ENCODE data around the gene FNDC1.

Gene FNDC1

GRCh38 chr6:159157431-159157830 lies 11.8 kb upstream of the FNDC1 start:
- no peak for DNase-seq (ENCODE audit: low read depth in 1 of 2, low spot score in 1 of 2)

DNA sequence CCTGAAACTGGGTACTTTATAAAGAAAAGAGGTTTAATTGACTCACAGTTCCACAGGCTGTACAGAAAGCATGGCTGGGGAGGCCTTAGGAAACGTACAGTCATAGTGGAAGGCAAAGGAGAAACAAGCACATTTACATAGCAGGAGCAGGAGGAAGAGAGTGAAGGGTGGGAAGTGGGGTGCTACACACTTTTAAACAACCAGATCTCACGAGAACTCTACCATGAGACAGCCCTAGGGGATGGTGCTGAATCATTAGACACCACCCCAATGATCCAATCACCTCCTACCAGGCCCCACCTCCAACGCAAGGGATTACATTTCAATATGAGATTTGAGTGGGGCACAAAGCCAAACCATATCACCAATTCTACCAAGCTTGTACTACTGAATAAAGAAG lies 7.4 kb upstream of the FNDC1 start:
- DNase-seq (ENCODE audit: low read depth in 1 of 2, low spot score in 1 of 2), result no peak

- no peak for DNase-seq (ENCODE audit: low read depth in 1 of 2, low spot score in 1 of 2)
Measured at GRCh38 chr6:159163901-159164370, 5.3 kb upstream of the FNDC1 start.

- no peak for DNase-seq (ENCODE audit: low read depth in 1 of 2, low spot score in 1 of 2)
Measured at GRCh38 chr6:159168536-159169192, 536 bp upstream of the FNDC1 start.

- no peak for DNase-seq (ENCODE audit: low read depth in 1 of 2, low spot score in 1 of 2)
Measured at GRCh38 chr6:159169557-159170332, 545 bp downstream of the FNDC1 start.

DNA sequence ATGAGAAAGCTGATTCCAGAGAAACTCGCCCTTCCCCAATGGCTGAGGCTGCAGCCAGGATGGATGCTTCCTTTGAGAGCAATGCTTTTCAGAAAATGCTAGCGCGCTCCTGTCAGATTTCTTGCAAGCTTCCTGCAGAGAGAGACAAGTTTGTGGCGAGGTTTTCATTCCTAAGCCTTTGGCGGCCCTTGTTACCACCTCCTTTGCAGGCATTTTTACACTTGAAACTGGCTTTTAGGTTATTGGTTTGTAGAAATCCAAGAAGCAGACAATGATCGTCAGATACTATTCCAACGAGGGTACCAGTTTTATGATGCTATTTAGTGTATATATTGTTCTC lies 1.1 kb downstream of the FNDC1 start:
- no peak for DNase-seq (ENCODE audit: low read depth in 1 of 2, low spot score in 1 of 2)

- DNase-seq (ENCODE audit: low read depth in 1 of 2, low spot score in 1 of 2), result no peak
Measured at GRCh38 chr6:159170999-159171712, 2.0 kb downstream of the FNDC1 start.

- DNase-seq (ENCODE audit: low read depth in 1 of 2, low spot score in 1 of 2), result no peak
Measured at GRCh38 chr6:159172091-159172491, 2.9 kb downstream of the FNDC1 start.

GRCh38 chr6:159174263-159174969 lies 5.2 kb downstream of the FNDC1 start:
- DNase-seq (ENCODE audit: low read depth in 1 of 2, low spot score in 1 of 2), result peak; percentile 30 to 41

DNA sequence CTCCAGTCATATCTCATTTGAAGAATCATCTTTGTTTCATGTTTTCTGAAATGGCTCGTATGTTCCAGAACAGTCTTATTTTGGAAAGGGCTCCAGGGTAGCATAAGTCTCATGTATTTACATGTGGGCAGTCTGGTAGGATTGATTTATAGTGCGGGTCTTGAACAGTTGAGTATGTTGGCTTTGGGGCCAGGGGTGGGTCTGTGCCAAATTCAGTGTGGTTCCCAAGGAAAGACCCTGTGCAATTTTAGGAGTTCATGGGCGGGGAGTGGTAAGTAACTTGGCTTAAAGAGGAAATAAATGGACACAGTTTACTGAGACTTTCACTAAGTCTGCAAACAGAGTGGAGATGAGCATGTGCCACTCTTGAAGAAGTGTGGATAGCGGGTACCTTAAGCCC lies 7.7 kb downstream of the FNDC1 start:
- DNase-seq (ENCODE audit: low read depth in 1 of 2, low spot score in 1 of 2), result no peak

DNA sequence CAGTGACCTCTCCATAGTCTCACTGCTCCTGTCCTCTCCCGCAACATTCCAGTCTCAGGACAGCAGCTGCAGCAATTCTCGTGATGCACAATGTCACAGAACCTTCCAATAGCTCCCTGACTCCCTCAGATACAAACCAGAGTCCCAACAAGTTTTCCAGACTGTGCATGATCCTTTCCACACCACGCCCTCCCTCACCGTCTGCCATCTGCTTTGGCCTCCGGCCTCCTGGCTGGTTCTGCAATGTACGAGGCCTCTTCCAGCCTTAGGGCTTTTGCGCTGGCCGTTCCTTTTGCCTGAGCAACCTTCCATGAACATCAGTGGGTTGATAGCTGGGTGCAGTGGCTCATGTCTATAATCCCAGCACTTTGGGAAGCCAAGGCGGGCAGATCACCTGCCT lies 9.6 kb downstream of the FNDC1 start:
- DNase-seq (ENCODE audit: low read depth in 1 of 2, low spot score in 1 of 2), result no peak

GRCh38 chr6:159180001-159180400 lies 10.8 kb downstream of the FNDC1 start:
- no peak for DNase-seq (ENCODE audit: low read depth in 1 of 2, low spot score in 1 of 2)

DNA sequence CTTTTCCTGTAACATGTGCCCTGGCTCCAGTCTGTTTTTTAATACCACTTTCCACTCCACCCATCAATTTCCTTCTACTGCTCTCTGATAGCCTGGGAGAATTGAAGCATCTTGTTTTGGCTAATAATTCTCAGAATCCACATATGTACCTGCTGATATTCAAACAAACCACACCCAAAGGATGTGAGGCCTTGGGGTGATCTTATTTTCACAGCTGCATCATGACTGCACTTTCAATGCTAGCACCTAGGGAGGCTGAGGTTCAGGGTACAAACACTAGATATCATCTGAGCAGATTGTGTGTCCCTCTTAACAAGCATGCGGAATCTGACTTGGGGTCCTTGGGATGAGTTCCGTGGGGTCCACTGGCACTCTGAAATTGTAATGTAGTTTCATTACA lies 12.7 kb downstream of the FNDC1 start:
- no peak for DNase-seq (ENCODE audit: low read depth in 1 of 2, low spot score in 1 of 2)

DNA sequence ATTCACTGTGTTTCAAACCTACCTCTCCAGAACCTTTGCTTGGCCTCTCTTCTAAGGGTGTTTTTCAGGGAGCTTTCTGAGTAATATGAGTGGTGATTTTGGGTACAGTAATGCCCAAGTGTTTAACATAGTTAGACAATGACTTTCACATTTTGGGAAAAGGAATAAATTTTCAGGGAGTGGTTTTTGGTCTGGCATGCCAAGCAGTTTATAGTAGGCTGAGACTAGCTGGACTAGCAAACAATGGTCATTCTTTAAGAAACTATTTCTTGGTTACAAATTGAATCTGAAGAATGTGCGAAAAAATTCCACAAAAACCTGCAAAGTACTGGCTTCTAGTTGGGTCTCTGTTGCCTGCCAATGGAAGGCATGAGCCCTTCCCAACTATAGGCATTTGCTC lies 15.4 kb downstream of the FNDC1 start:
- no peak for DNase-seq (ENCODE audit: low read depth in 1 of 2, low spot score in 1 of 2)

DNA sequence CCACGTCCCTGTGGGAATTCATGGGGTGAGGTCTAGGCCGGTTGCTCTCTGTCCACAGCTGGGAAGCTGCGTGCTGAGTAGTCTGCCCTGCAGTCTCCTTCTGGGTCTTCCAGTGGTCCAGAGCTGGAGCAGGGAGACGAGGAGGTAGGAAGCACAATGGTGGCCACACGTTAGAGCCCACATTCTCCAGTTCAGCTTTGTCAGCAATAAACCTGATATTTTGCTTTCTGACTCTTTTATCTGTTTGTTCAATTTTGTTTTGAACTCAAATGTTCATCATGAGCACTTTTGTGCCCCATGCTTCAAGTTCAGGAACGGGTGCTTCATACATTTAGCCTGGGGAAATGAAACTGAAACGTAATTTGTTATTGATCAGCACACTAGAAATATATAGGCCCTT lies 21.3 kb downstream of the FNDC1 start:
- no peak for DNase-seq (ENCODE audit: low read depth in 1 of 2, low spot score in 1 of 2)

GRCh38 chr6:159193923-159194322 lies 24.7 kb downstream of the FNDC1 start:
- no peak for DNase-seq (ENCODE audit: low read depth in 1 of 2, low spot score in 1 of 2)

- DNase-seq (ENCODE audit: low read depth in 1 of 2, low spot score in 1 of 2), result no peak
Measured at GRCh38 chr6:159194421-159194820, 25.2 kb downstream of the FNDC1 start.

DNA sequence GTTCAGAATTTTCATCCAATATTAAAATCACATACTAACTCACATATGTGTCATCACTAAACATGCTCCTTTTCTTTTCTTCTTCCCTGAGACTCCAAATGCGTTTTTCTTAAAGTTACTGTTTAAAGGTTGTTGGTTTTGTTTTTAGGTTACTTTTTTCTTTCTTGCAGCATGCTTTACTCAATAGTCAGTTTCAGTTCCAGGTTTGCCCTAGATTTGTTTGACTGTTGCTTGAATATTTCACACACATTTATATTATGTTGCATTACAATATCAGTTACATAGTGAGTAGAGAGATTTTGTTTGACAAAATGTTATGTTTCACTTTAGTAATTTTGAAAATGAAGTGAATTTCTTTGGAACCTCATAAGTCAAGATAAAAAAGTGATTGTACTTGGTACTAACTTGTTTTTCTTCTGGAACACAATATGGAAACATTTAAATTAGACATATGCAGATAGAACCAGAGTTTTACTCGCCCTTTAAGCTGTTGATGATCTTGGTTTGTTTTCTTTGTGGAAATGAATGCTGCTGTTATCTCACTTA lies 27.3 kb downstream of the FNDC1 start:
- no peak for DNase-seq (ENCODE audit: low read depth in 1 of 2, low spot score in 1 of 2)

- DNase-seq (ENCODE audit: low read depth in 1 of 2, low spot score in 1 of 2), result no peak
Measured at GRCh38 chr6:159197251-159197650, 28.1 kb downstream of the FNDC1 start.

DNA sequence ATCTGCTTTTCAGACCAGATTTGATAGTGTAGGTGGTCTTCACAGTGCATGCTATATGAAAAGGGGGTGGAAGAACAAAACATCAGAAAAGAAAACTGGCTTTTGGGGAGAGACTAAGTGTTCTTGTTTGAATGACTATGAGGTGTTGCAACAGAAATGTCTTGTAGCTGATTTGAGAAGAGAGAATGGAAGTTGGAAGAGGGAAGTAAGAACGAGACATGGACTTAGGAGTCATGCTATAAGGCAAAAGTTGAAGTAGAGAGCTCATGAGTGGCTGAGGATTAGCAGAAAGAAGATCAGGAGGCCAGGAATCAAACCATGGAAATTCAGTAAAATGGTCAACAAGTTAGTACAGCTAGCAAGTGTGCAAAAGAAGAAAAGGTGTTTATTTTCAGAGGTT lies 32.1 kb downstream of the FNDC1 start:
- DNase-seq (ENCODE audit: low read depth in 1 of 2, low spot score in 1 of 2), result no peak

DNA sequence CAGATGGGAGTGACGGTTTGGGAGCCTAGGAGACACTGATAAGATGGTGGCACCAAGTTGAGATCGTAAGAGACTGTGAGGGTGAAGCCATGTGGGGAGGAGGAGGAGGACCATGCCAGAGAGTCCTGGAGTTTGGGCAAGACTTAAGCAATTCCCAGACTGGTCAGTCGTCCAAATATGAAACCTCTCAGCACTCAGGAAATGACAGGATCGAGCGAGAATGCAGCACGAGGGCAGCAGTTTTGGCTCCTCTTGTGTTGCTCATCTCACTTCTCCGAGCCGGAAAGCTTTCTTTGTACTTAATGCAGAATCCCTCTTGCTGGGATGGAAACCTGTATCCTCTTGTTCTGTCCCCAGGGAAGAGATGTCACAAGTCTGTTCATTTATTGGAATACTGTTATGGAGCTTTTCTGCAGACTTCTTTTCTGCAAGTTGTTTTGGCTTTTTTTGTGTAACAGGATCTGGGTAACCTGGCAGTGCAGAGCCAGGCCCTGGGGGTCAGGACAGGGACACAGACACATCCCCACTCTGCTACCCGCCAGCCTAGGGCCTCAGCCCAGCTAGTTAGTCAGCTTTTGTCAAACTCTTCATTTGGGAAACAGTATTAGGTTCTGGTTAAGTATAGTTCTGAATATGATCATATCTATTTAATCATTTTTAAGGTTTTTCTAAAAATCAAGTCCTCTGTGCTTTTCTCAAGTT lies 34.3 kb downstream of the FNDC1 start:
- no peak for DNase-seq (ENCODE audit: low read depth in 1 of 2, low spot score in 1 of 2)
